ENCODE measurements around the gene MACROD1.
"Not testable (repeated sequence)": the region's sequence is repeated elsewhere in the genome, so short reads cannot be mapped to it uniquely, and the experiment has no call there.

The MACROD1 gene

GRCh38 chr11:64056213-64056785, 109.6 kb downstream of the MACROD1 start:
- Histone ChIP-seq H3K4me3 (no peak overlapping the region), H3K9ac (ENCODE audit: insufficient read length) (no peak overlapping the region), H3K27ac (no peak overlapping the region), H3K9me3 (ENCODE audit: low read depth, low read length) (no peaks in the 10 kb centered on the region), H3K36me3 (ENCODE audit: insufficient read depth, low read length) (no peaks in the 10 kb centered on the region)
- TF ChIP-seq POLR2AphosphoS5 (IDR thresholded peaks at IDR 0.05; ENCODE audit: borderline replicate concordance, low read depth, low read length), result no peak
- TF ChIP-seq FOXP2 (optimal IDR thresholded peaks at IDR 0.05; ENCODE audit: control extremely low read depth, extremely low read length, insufficient read depth), result no peak
- no peak for TF ChIP-seq EZH2 (IDR thresholded peaks at IDR 0.05)
- no peak for DNase-seq (ENCODE audit: low read depth, low spot score)

- no peaks in the 10 kb centered on the region for H3K9me3 ChIP-seq (ENCODE audit: low read depth, low read length)
- H3K4me3 ChIP-seq, result no peak overlapping the region
- H3K9ac ChIP-seq (ENCODE audit: insufficient read length), result no peak overlapping the region
- no peak overlapping the region for H3K27ac ChIP-seq
- no peak for TF ChIP-seq POLR2AphosphoS5 (IDR thresholded peaks at IDR 0.05; ENCODE audit: borderline replicate concordance, low read depth, low read length)
- TF ChIP-seq EZH2 (IDR thresholded peaks at IDR 0.05), result no peak
- TF ChIP-seq FOXP2 (optimal IDR thresholded peaks at IDR 0.05; ENCODE audit: control extremely low read depth, extremely low read length, insufficient read depth), result no peak
- no peaks in the 10 kb centered on the region for H3K36me3 ChIP-seq (ENCODE audit: insufficient read depth, low read length)
- DNase-seq (ENCODE audit: low read depth, low spot score), result no peak
Measured at GRCh38 chr11:64055077-64055476, 110.8 kb downstream of the MACROD1 start.

- H3K4me3 ChIP-seq, result no peak overlapping the region
- no peak for DNase-seq (ENCODE audit: low read depth, low spot score)
- no peaks in the 10 kb centered on the region for H3K9me3 ChIP-seq (ENCODE audit: low read depth, low read length)
- TF ChIP-seq EZH2 (IDR thresholded peaks at IDR 0.05) (no peak), FOXP2 (optimal IDR thresholded peaks at IDR 0.05; ENCODE audit: control extremely low read depth, extremely low read length, insufficient read depth) (no peak), POLR2AphosphoS5 (IDR thresholded peaks at IDR 0.05; ENCODE audit: borderline replicate concordance, low read depth, low read length) (no peak)
- H3K36me3 ChIP-seq (ENCODE audit: insufficient read depth, low read length), result no peaks in the 10 kb centered on the region
- no peak overlapping the region for H3K27ac ChIP-seq
- H3K9ac ChIP-seq (ENCODE audit: insufficient read length), result no peak overlapping the region
Measured at GRCh38 chr11:64053699-64054098, 112.2 kb downstream of the MACROD1 start.

GRCh38 chr11:64052938-64053622, 112.8 kb downstream of the MACROD1 start:
- Histone ChIP-seq H3K9ac (ENCODE audit: insufficient read length) (no peak overlapping the region), H3K36me3 (ENCODE audit: insufficient read depth, low read length) (no peaks in the 10 kb centered on the region), H3K4me3 (no peak overlapping the region), H3K9me3 (ENCODE audit: low read depth, low read length) (no peaks in the 10 kb centered on the region), H3K27ac (no peak overlapping the region)
- no peak for DNase-seq (ENCODE audit: low read depth, low spot score)
- TF ChIP-seq POLR2AphosphoS5 (IDR thresholded peaks at IDR 0.05; ENCODE audit: borderline replicate concordance, low read depth, low read length), result no peak
- no peak for TF ChIP-seq FOXP2 (optimal IDR thresholded peaks at IDR 0.05; ENCODE audit: control extremely low read depth, extremely low read length, insufficient read depth)
- no peak for TF ChIP-seq EZH2 (IDR thresholded peaks at IDR 0.05)

- TF ChIP-seq POLR2AphosphoS5 (IDR thresholded peaks at IDR 0.05; ENCODE audit: borderline replicate concordance, low read depth, low read length), result no peak
- no peak for TF ChIP-seq FOXP2 (optimal IDR thresholded peaks at IDR 0.05; ENCODE audit: control extremely low read depth, extremely low read length, insufficient read depth)
- no peak for TF ChIP-seq EZH2 (IDR thresholded peaks at IDR 0.05)
- H3K4me3 ChIP-seq, result no peak overlapping the region
- H3K9me3 ChIP-seq (ENCODE audit: low read depth, low read length), result no peaks in the 10 kb centered on the region
- no peak overlapping the region for H3K9ac ChIP-seq (ENCODE audit: insufficient read length)
- no peaks in the 10 kb centered on the region for H3K36me3 ChIP-seq (ENCODE audit: insufficient read depth, low read length)
- no peak overlapping the region for H3K27ac ChIP-seq
- DNase-seq (ENCODE audit: low read depth, low spot score), result no peak
Measured at GRCh38 chr11:64052436-64052835, 113.5 kb downstream of the MACROD1 start.

- Histone ChIP-seq H3K36me3 (ENCODE audit: insufficient read depth, low read length) (no peaks in the 10 kb centered on the region), H3K9me3 (ENCODE audit: low read depth, low read length) (no peaks in the 10 kb centered on the region), H3K9ac (ENCODE audit: insufficient read length) (no peak overlapping the region), H3K4me3 (no peak overlapping the region), H3K27ac (no peak overlapping the region)
- no peak for TF ChIP-seq POLR2AphosphoS5 (IDR thresholded peaks at IDR 0.05; ENCODE audit: borderline replicate concordance, low read depth, low read length)
- no peak for TF ChIP-seq FOXP2 (optimal IDR thresholded peaks at IDR 0.05; ENCODE audit: control extremely low read depth, extremely low read length, insufficient read depth)
- TF ChIP-seq EZH2 (IDR thresholded peaks at IDR 0.05), result no peak
- no peak for DNase-seq (ENCODE audit: low read depth, low spot score)
Measured at GRCh38 chr11:64051297-64051696, 114.6 kb downstream of the MACROD1 start.

- H3K9me3 ChIP-seq (ENCODE audit: low read depth, low read length), result no peaks in the 10 kb centered on the region
- DNase-seq (ENCODE audit: low read depth, low spot score), result no peak
- no peaks in the 10 kb centered on the region for H3K36me3 ChIP-seq (ENCODE audit: insufficient read depth, low read length)
- TF ChIP-seq POLR2AphosphoS5 (IDR thresholded peaks at IDR 0.05; ENCODE audit: borderline replicate concordance, low read depth, low read length), result no peak
- no peak overlapping the region for H3K4me3 ChIP-seq
- H3K27ac ChIP-seq, result no peak overlapping the region
- no peak overlapping the region for H3K9ac ChIP-seq (ENCODE audit: insufficient read length)
Measured at GRCh38 chr11:64049509-64049908, 116.4 kb downstream of the MACROD1 start.

- no peaks in the 10 kb centered on the region for H3K36me3 ChIP-seq (ENCODE audit: insufficient read depth, low read length)
- H3K9ac ChIP-seq (ENCODE audit: insufficient read length), result no peak overlapping the region
- no peak overlapping the region for H3K4me3 ChIP-seq
- no peak for DNase-seq (ENCODE audit: low read depth, low spot score)
- H3K9me3 ChIP-seq (ENCODE audit: low read depth, low read length), result no peaks in the 10 kb centered on the region
- TF ChIP-seq FOXP2 (optimal IDR thresholded peaks at IDR 0.05; ENCODE audit: control extremely low read depth, extremely low read length, insufficient read depth) (no peak), POLR2AphosphoS5 (IDR thresholded peaks at IDR 0.05; ENCODE audit: borderline replicate concordance, low read depth, low read length) (no peak), EZH2 (IDR thresholded peaks at IDR 0.05) (no peak)
- H3K27ac ChIP-seq, result no peak overlapping the region
Measured at GRCh38 chr11:64048042-64048854, 117.7 kb downstream of the MACROD1 start.

- not testable (repeated sequence) for H3K9ac ChIP-seq (ENCODE audit: insufficient read length); DNase-seq (ENCODE audit: low read depth, low spot score); H3K4me3 ChIP-seq; H3K9me3 ChIP-seq (ENCODE audit: low read depth, low read length); H3K36me3 ChIP-seq (ENCODE audit: insufficient read depth, low read length); H3K27ac ChIP-seq
Measured at GRCh38 chr11:64047373-64047772, 118.5 kb downstream of the MACROD1 start.

Measured in SK-N-MC (cell line).